ENCODE measurements around the gene NEAT1.

Gene NEAT1

GRCh38 chr11:65422633-65423515 lies at the start of gene NEAT1:
TSS of gene NEAT1 (plus strand) at chr11:65422798.
- DNase-seq (ENCODE audit: low read depth) = peak; percentile 81

DNA sequence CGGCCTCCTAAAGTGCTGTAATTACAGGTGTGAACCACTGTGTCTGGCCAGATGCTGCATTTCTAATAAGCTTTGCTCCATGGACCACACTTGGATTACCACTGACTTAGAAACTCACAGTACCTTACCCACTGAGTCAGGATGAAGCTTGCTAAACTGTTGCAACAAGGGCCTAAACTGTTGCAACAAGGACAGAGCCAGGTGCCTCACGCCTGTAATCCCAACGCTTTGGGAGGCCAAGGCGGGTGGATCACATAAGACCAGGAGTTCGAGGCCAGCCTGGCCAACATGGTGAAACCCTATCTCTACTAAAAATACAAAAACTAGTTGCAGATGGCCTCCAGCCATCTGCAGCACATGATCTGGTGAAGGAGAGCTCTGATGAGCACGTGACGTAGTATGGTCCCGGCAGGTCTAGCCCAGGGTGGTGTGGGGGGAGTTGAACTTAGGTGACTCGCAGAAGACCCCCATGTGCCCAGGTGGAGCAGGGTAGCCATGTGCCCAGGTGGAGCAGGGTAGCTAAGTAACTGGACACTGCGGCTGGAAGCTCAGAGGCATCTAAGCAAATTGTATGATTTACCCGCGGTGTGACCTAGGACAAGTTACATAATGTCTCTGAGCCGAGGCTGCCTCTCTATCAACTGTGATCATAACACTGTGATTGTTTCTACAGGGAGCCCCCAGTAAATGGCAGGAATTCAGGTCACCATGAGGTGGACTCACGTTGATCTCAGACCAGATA lies 48.6 kb upstream of the NEAT1 start:
- no peak for DNase-seq (ENCODE audit: low read depth)

- DNase-seq (ENCODE audit: low read depth) = no peak
Measured at GRCh38 chr11:65375012-65375411, 47.6 kb upstream of the NEAT1 start.

GRCh38 chr11:65376138-65376713 lies 46.4 kb upstream of the NEAT1 start:
- no peak for DNase-seq (ENCODE audit: low read depth)

GRCh38 chr11:65377036-65377435 lies 45.6 kb upstream of the NEAT1 start:
- DNase-seq (ENCODE audit: low read depth) = no peak

DNA sequence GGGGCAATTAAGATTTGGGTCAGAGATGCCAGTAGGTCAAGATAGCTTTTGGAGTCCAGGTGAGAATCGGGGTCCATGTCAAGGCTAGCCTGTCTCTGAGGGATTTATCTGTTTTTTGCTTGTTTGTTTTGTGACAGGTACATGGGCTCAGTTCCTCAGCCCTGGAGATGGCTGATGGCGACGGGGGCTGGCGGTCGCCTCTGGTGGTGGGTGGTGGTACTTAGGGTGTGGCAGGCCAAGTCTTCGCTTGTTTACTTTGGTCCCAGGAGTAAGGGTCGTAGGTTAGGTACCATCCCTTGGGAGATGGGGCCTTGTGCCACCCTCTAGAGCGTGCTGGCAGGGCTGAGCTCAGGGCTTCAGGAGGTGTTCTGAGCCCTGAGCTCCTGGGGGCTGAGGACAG lies 44.8 kb upstream of the NEAT1 start:
- no peak for DNase-seq (ENCODE audit: low read depth)

GRCh38 chr11:65378208-65378927 lies 44.2 kb upstream of the NEAT1 start:
- no peak for DNase-seq (ENCODE audit: low read depth)

GRCh38 chr11:65378928-65379638 lies 43.5 kb upstream of the NEAT1 start:
- no peak for DNase-seq (ENCODE audit: low read depth)

DNA sequence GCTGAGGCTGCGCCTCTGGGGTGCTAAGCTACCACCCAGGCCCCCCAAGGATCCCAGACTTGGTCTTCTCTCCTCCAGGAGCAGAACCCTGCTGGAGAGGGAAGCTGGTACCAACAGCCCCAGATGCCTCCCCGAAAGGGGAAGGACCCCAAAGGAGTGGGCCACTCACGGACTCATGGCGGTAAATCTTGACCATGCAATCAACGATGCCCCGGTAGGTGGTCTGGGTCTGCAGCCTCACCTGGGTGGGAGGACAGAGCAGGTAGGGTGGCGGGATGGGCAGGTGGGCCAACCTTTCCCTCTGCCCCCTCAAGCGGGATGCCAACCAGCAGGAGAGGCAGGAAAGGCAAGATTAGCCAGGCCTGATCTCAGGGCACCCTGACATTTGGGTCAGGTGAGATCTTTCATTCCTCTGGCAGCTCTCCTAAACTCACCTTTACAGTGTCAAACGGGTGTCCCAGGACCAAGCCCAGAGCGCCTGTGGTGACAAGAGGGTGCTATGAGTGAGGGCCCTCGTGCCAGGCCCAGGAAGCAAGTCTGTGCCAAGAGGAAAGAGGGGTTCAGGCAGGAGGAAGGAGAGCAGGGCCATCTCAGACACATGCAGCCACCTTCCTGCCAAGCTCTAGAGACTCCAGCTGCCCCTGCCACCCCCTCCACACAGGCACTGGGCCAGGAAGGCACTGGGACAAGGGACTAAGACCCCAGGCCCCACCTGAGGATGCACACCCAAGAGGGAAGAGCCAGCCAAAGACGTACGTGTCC lies 42.7 kb upstream of the NEAT1 start:
- DNase-seq (ENCODE audit: low read depth) = no peak

GRCh38 chr11:65380460-65381119 lies 42.0 kb upstream of the NEAT1 start:
- no peak for DNase-seq (ENCODE audit: low read depth)

DNA sequence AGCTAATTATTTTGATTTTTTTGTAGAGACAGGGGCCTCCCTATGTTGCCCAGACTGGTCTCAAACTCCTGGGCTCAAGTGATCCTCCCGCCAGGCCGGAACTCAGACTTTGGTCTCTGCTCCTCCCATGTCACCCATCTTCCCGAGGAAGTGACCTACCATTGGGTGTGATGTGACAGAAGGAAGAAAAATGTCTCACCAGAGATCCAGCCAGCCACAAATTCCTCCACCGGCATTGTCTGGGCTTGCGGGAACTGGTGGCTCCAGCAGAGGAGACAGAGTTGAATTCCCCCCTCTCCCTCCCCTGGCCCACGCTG lies 40.9 kb upstream of the NEAT1 start:
- no peak for DNase-seq (ENCODE audit: low read depth)

DNA sequence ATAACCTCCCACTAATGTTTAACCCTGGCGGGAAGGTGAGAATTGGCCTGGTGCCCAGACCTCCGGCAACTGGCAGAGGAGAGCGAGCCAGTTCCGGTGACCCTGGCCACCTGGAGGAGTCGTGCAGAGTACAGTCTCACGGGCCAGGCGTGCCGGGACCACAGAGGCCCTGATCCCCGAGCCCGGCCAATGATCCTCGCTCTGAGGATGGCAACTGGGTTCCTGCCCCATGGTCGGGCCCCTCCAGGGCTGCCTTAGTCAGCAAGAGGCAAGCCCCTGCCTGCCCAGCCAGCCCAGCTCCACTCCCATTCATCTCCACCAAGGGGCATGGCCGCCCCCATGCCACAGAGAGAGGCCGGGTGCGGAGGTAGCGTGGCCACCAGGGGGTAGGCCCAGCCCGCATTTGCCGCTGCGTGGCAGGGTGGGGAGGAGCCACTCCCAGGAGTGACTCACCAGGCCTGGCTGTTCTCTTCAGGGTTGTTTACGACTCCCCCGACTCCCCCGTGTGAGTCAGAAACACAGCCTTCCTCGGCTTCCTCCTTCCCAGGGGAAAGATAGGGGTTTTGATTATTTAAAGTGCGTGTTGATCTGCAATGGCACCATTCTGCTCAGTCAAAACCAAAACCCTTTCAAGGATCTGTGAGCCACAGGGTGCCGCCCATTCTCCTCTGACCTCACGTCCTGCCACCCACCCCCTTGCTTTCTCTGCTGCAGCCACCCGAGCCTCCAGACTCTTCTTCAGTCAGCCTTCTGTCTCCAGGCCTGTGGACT lies 40.4 kb upstream of the NEAT1 start, which contains the start of gene SLC25A45:
Gene SLC25A45, minus strand, starts transcription at position 614 of the 771 bp plus-strand sequence. CDS start 695 bp downstream, outside the sequence.
- DNase-seq (ENCODE audit: low read depth) = peak; percentile 90

- no peak for DNase-seq (ENCODE audit: low read depth)
Measured at GRCh38 chr11:65382804-65383368, 39.7 kb upstream of the NEAT1 start.

DNA sequence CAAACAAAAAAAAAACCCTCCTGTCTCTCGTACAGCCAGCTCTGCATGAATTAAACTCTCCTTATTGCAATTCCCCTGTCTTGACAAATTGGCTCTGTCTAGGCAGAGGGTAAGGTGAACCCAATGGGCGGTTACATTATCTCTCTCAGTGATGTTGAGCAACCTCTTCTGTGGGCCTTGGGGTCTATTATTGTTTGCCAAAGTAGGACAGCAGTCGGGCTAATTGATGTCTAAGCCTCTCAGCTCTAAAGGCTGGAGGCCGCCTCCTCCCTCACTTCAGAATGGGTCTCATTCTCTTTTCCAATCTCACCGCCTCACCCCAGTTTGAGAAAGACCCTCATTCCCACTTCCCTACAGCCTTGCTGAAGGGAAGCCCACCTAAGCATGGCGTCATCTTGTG lies 38.8 kb upstream of the NEAT1 start:
- no peak for DNase-seq (ENCODE audit: low read depth)

GRCh38 chr11:65384301-65384889 lies 38.2 kb upstream of the NEAT1 start:
- no peak for DNase-seq (ENCODE audit: low read depth)

- peak; percentile 85 for DNase-seq (ENCODE audit: low read depth)
Measured at GRCh38 chr11:65386307-65387140, 36.1 kb upstream of the NEAT1 start, which contains the start of gene FRMD8. TSS of gene FRMD8 (plus strand) at chr11:65386637. CDS start at chr11:65387037, 400 bp downstream.

GRCh38 chr11:65388731-65389130 lies 33.9 kb upstream of the NEAT1 start:
- DNase-seq (ENCODE audit: low read depth) = no peak
